HEK293 (cell line): ENCODE data around the gene COPE.
A peak's percentile ranks its signal among the peaks of the same experiment; 100 is the strongest.

Source experiments
- CTCF ChIA-PET: fragments of 350-600 bp; formaldehyde crosslinking; extraction: SDS; loops from one replicate; lab custom pipeline; 2021; ENCODE audit warnings: antibody characterized with exemption; lab: Yijun Ruan, JAX
- POLR2A ChIA-PET: fragments of 300-600 bp; formaldehyde crosslinking; extraction: SDS; loops from one replicate; lab custom pipeline; 2020; ENCODE audit warnings: antibody characterized with exemption, inconsistent platforms; lab: Yijun Ruan, JAX
- H3K27ac ChIP-seq: fragments of 200-500 bp; sonication (Bioruptor generic); 2 replicates; pipeline ENCODE4 v1.5.1; 2014; ENCODE audit warnings: low read depth, low read length, control low read depth, inconsistent platforms; ENCODE audit errors: extremely low read depth
- H3K36me3 ChIP-seq, 2 experiments: fragments of 200-500 bp in 1 of 2; sonication (Bioruptor generic) in 1 of 2; 1 replicate in 1 of 2; 2 replicates in 1 of 2; pipeline ENCODE4 v1.5.1; 2014 to 2017; ENCODE audit warnings: inconsistent platforms in 2 of 2, low read length in 2 of 2; ENCODE audit not compliant: control insufficient read depth in 2 of 2, insufficient read depth in 1 of 2
- H3K4me1 ChIP-seq: fragments of 200-500 bp; sonication (Bioruptor generic); 2 replicates; pipeline ENCODE4 v1.5.1; 2014; ENCODE audit warnings: mild to moderate bottlenecking, low read length, inconsistent platforms; ENCODE audit not compliant: control insufficient read depth, insufficient read depth
- H3K4me3 ChIP-seq: 2 replicates; pipeline ENCODE4 v1.5.1; 2011; ENCODE audit warnings: low read depth, mild to moderate bottlenecking, control low read depth, low read length, moderate library complexity
- H3K9me3 ChIP-seq: fragments of 200-500 bp; sonication (Bioruptor generic); 2 replicates; pipeline ENCODE4 v1.5.1; 2014; ENCODE audit warnings: low read depth, low read length, inconsistent platforms; ENCODE audit not compliant: control insufficient read depth, insufficient read depth
- AEBP2 ChIP-seq: fragments of 450-650 bp; formaldehyde crosslinking; IDR thresholded peaks from 2 replicates; pipeline ENCODE4 v1.5.1; 2016; ENCODE audit warnings: missing biosample characterization, missing genetic modification characterization, borderline replicate concordance
- BCL11B ChIP-seq: fragments of 450-650 bp; formaldehyde crosslinking; IDR thresholded peaks from 2 replicates; pipeline ENCODE4 v1.5.1; 2016; ENCODE audit warnings: low read depth, missing biosample characterization, missing genetic modification characterization
- FEZF1 ChIP-seq: fragments of 450-650 bp; formaldehyde crosslinking; IDR thresholded peaks from 2 replicates; pipeline ENCODE4 v1.5.1; 2016; ENCODE audit warnings: missing biosample characterization, missing genetic modification characterization
- PRDM1 ChIP-seq: fragments of 450-650 bp; formaldehyde crosslinking; IDR thresholded peaks from 2 replicates; pipeline ENCODE4; 2016; ENCODE audit warnings: missing biosample characterization, missing genetic modification characterization
- WT1 ChIP-seq: fragments of 450-650 bp; formaldehyde crosslinking; IDR thresholded peaks from 2 replicates; pipeline ENCODE4 v1.5.1; 2016; ENCODE audit warnings: missing biosample characterization, missing genetic modification characterization
- ZFP69B ChIP-seq: fragments of 450-650 bp; formaldehyde crosslinking; IDR thresholded peaks from 2 replicates; pipeline ENCODE4 v1.5.1; 2016; ENCODE audit warnings: missing biosample characterization, missing genetic modification characterization
- ZNF169 ChIP-seq: fragments of 450-650 bp; formaldehyde crosslinking; IDR thresholded peaks from 2 replicates; pipeline ENCODE4 v1.5.1; 2016; ENCODE audit warnings: missing biosample characterization, missing genetic modification characterization
- ZNF2 ChIP-seq: fragments of 450-650 bp; formaldehyde crosslinking; IDR thresholded peaks from 2 replicates; pipeline ENCODE4 v1.5.1; 2016; ENCODE audit warnings: missing biosample characterization, missing genetic modification characterization
- ZNF24 ChIP-seq: fragments of 450-650 bp; formaldehyde crosslinking; IDR thresholded peaks from 2 replicates; pipeline ENCODE4 v1.5.1; 2016; ENCODE audit warnings: missing biosample characterization, missing genetic modification characterization
- ZNF37A ChIP-seq: fragments of 450-650 bp; IDR thresholded peaks from 2 replicates; pipeline ENCODE4 v1.5.1; 2018; ENCODE audit warnings: missing biosample characterization, missing genetic modification characterization
- ZNF449 ChIP-seq: fragments of 450-650 bp; formaldehyde crosslinking; IDR thresholded peaks from 2 replicates; pipeline ENCODE4 v1.5.1; 2017; ENCODE audit warnings: missing biosample characterization, mild to moderate bottlenecking, missing genetic modification characterization, moderate library complexity
- ZNF518A ChIP-seq: fragments of 450-650 bp; formaldehyde crosslinking; conservative IDR thresholded peaks from 2 replicates; pipeline ENCODE4 v1.5.1; 2016; ENCODE audit warnings: low read depth, missing biosample characterization, missing genetic modification characterization
- ZNF558 ChIP-seq: fragments of 450-650 bp; formaldehyde crosslinking; IDR thresholded peaks from 2 replicates; pipeline ENCODE4 v1.5.1; 2016; ENCODE audit warnings: missing biosample characterization, missing genetic modification characterization

Gene COPE

GRCh38 chr19:18919086-18919899 lies at the start of gene COPE, which contains the start of gene DDX49 (continued):
- no peak for TF ChIP-seq ZNF2
- TF ChIP-seq ZFP69B (tag by site-specific recombination) = peak; percentile 66
- peak; percentile 78 for TF ChIP-seq PRDM1 (tag by site-specific recombination)
- peak; percentile 65 for TF ChIP-seq ZNF518A
- no peak for TF ChIP-seq ZNF558 (tag by site-specific recombination)
- TF ChIP-seq ZNF24 (tag by site-specific recombination) = 0 out of 2 replicates have a peak, but pooled peaks have one; percentile 40
- no peak for TF ChIP-seq ZNF449
- peak; percentile 28 for TF ChIP-seq FEZF1 (tag by site-specific recombination)
- no peak for TF ChIP-seq ZNF37A (tag by site-specific recombination)
- TF ChIP-seq AEBP2 = no peak
- TF ChIP-seq BCL11B (tag by site-specific recombination) = no peak

GRCh38 chr19:18967358-18968146 lies 48.4 kb upstream of the COPE start:
- no peaks in the 10 kb centered on the region for H3K36me3 ChIP-seq
- no peak overlapping the region for H3K4me3 ChIP-seq
- TF ChIP-seq ZNF169 (tag by site-specific recombination) = no peak
- TF ChIP-seq WT1 (tag by site-specific recombination) = 0 out of 2 replicates have a peak, but pooled peaks have one; percentile 29
- no peaks in the 10 kb centered on the region for H3K9me3 ChIP-seq
- H3K27ac ChIP-seq = no peak overlapping the region
- ChIA-PET CTCF (interaction anchor here (1.2 kb wide), 1 partner anchor 19 kb away, joined by 6 read pairs; no protein-coding TSS in a partner anchor), POLR2A (interaction anchor here (0.6 kb wide), 1 partner anchor 31 kb away, joined by 3 read pairs; no protein-coding TSS in a partner anchor)
- H3K4me1 ChIP-seq = peaks cover 5% of the 10 kb centered on the region; the same call in 1 of the 2 replicates
